ENCODE measurements around the gene TCEAL3.

TCEAL3 gene

DNA sequence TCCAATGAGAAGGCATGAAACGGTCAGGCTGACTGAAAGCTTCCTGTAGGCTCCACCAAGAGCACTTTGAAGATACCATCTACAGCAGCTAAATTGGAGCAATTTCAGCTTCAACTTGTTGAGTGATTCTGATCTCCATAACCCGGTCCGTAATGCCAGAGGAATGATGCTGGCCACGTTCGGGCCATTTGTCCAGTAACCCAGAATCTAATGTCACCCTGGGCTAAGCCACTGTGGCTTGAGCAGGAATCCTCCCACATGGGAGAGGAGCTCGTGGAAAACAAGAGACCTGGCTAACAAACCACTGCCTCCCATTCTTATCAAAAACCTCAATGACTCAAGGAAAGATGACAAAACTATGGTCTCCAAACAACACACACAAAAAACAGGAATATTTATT lies 36.6 kb upstream of the TCEAL3 start:
- no peaks in the 10 kb centered on the region for H3K27me3 ChIP-seq (ENCODE audit: insufficient read depth, low read length, poor library complexity)
- no peak overlapping the region for H3K4me3 ChIP-seq (ENCODE audit: low read length)
- H3K27ac ChIP-seq (ENCODE audit: low read depth, low read length): no peak overlapping the region
- no peak overlapping the region for H4K8ac ChIP-seq (ENCODE audit: low read depth, low read length)
- H3K9ac ChIP-seq (ENCODE audit: low read length): no peak overlapping the region
- no peak overlapping the region for H3K4ac ChIP-seq (ENCODE audit: low read depth, low read length)
- H2BK15ac ChIP-seq (replicated peaks; ENCODE audit: low read depth): no peak overlapping the region
- no peak overlapping the region for H3K18ac ChIP-seq (ENCODE audit: low read length)
- no peak overlapping the region for H3K23ac ChIP-seq (ENCODE audit: low read length)
- no peaks in the 10 kb centered on the region for H3K36me3 ChIP-seq (ENCODE audit: control insufficient read depth, insufficient read depth, low read length)
- no peak overlapping the region for H2BK5ac ChIP-seq (ENCODE audit: low read length)
- no peak overlapping the region for H2BK120ac ChIP-seq (ENCODE audit: low read depth, low read length)
- no peak overlapping the region for H4K5ac ChIP-seq (ENCODE audit: low read length)
- no CpG with 5 or more reads among the region's 6 CpGs for WGBS (ENCODE audit: extremely low coverage, insufficient coverage, low lambda C conversion rate)
- H3K79me2 ChIP-seq (ENCODE audit: control insufficient read depth, insufficient read depth, low read length): no peaks in the 10 kb centered on the region
- H2AK5ac ChIP-seq (ENCODE audit: low read length): no peak overlapping the region
- no peak for DNase-seq
- H3K4me2 ChIP-seq (ENCODE audit: low read length): no peak overlapping the region
- H3K79me1 ChIP-seq (ENCODE audit: low read length): no peaks in the 10 kb centered on the region
- H3K4me1 ChIP-seq (ENCODE audit: control insufficient read depth, low read depth, low read length): no peaks in the 10 kb centered on the region
- H3K56ac ChIP-seq (ENCODE audit: low read length): no peak overlapping the region

- no peak overlapping the region for H3K23ac ChIP-seq (ENCODE audit: low read length)
- H3K79me1 ChIP-seq (ENCODE audit: low read length): no peaks in the 10 kb centered on the region
- no peak overlapping the region for H3K27ac ChIP-seq (ENCODE audit: low read depth, low read length)
- H3K4me1 ChIP-seq (ENCODE audit: control insufficient read depth, low read depth, low read length): no peaks in the 10 kb centered on the region
- H2BK15ac ChIP-seq (replicated peaks; ENCODE audit: low read depth): no peak overlapping the region
- no peak overlapping the region for H3K9ac ChIP-seq (ENCODE audit: low read length)
- no peak overlapping the region for H3K4ac ChIP-seq (ENCODE audit: low read depth, low read length)
- no peak overlapping the region for H2AK5ac ChIP-seq (ENCODE audit: low read length)
- no peak overlapping the region for H4K8ac ChIP-seq (ENCODE audit: low read depth, low read length)
- no peak for DNase-seq
- no peaks in the 10 kb centered on the region for H3K36me3 ChIP-seq (ENCODE audit: control insufficient read depth, insufficient read depth, low read length)
- no CpG with 5 or more reads among the region's 4 CpGs for WGBS (ENCODE audit: extremely low coverage, insufficient coverage, low lambda C conversion rate)
- no peak overlapping the region for H3K4me3 ChIP-seq (ENCODE audit: low read length)
- no peak overlapping the region for H4K5ac ChIP-seq (ENCODE audit: low read length)
- no peak overlapping the region for H2BK120ac ChIP-seq (ENCODE audit: low read depth, low read length)
- no peak overlapping the region for H3K56ac ChIP-seq (ENCODE audit: low read length)
- no peak overlapping the region for H3K4me2 ChIP-seq (ENCODE audit: low read length)
- no peaks in the 10 kb centered on the region for H3K27me3 ChIP-seq (ENCODE audit: insufficient read depth, low read length, poor library complexity)
- H3K18ac ChIP-seq (ENCODE audit: low read length): no peak overlapping the region
- no peaks in the 10 kb centered on the region for H3K79me2 ChIP-seq (ENCODE audit: control insufficient read depth, insufficient read depth, low read length)
- H2BK5ac ChIP-seq (ENCODE audit: low read length): no peak overlapping the region
These were observed 36.0 kb upstream of the TCEAL3 start for GRCh38 chrX:103571726-103572125.

GRCh38 chrX:103573202-103573601 lies 34.6 kb upstream of the TCEAL3 start:
- no peaks in the 10 kb centered on the region for H3K79me1 ChIP-seq (ENCODE audit: low read length)
- DNase-seq: no peak
- H3K4me2 ChIP-seq (ENCODE audit: low read length): no peak overlapping the region
- H2AK5ac ChIP-seq (ENCODE audit: low read length): no peak overlapping the region
- no peak overlapping the region for H3K9ac ChIP-seq (ENCODE audit: low read length)
- H2BK15ac ChIP-seq (replicated peaks; ENCODE audit: low read depth): no peak overlapping the region
- H3K56ac ChIP-seq (ENCODE audit: low read length): no peak overlapping the region
- no peak overlapping the region for H2BK5ac ChIP-seq (ENCODE audit: low read length)
- H2BK120ac ChIP-seq (ENCODE audit: low read depth, low read length): no peak overlapping the region
- no peaks in the 10 kb centered on the region for H3K4me1 ChIP-seq (ENCODE audit: control insufficient read depth, low read depth, low read length)
- H4K8ac ChIP-seq (ENCODE audit: low read depth, low read length): no peak overlapping the region
- no peaks in the 10 kb centered on the region for H3K79me2 ChIP-seq (ENCODE audit: control insufficient read depth, insufficient read depth, low read length)
- H4K5ac ChIP-seq (ENCODE audit: low read length): no peak overlapping the region
- no peak overlapping the region for H3K18ac ChIP-seq (ENCODE audit: low read length)
- H3K4me3 ChIP-seq (ENCODE audit: low read length): no peak overlapping the region
- H3K27ac ChIP-seq (ENCODE audit: low read depth, low read length): no peak overlapping the region
- H3K27me3 ChIP-seq (ENCODE audit: insufficient read depth, low read length, poor library complexity): no peaks in the 10 kb centered on the region
- no peak overlapping the region for H3K4ac ChIP-seq (ENCODE audit: low read depth, low read length)
- H3K23ac ChIP-seq (ENCODE audit: low read length): no peak overlapping the region
- no peaks in the 10 kb centered on the region for H3K36me3 ChIP-seq (ENCODE audit: control insufficient read depth, insufficient read depth, low read length)
- no CpG with 5 or more reads among the region's 1 CpG for WGBS (ENCODE audit: extremely low coverage, insufficient coverage, low lambda C conversion rate)

DNA sequence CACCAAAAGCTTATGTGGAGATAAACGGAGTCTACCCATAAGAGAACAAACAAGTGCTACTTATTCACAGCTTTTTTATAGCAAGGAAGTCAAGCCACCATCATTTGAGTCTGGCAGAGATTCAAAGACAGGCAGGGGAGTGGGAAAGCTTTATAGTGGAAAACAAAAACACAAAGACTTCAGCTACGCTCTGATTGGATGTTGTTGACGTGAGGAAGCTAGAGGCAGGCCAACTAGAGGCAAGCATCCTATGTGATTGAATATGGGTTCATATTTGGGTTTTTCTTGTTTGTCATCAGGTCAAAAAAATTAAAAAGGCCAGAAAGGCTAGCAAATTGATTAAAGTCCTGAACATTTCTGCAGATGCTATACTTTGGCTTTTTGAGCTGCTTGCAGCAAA lies 23.2 kb upstream of the TCEAL3 start:
- H3K18ac ChIP-seq (ENCODE audit: low read length): no peak overlapping the region
- no peak overlapping the region for H3K23ac ChIP-seq (ENCODE audit: low read length)
- no peak overlapping the region for H3K4me2 ChIP-seq (ENCODE audit: low read length)
- no peak overlapping the region for H2BK15ac ChIP-seq (replicated peaks; ENCODE audit: low read depth)
- H3K4me3 ChIP-seq (ENCODE audit: low read length): no peak overlapping the region
- no peaks in the 10 kb centered on the region for H3K36me3 ChIP-seq (ENCODE audit: control insufficient read depth, insufficient read depth, low read length)
- H2BK120ac ChIP-seq (ENCODE audit: low read depth, low read length): no peak overlapping the region
- H3K4me1 ChIP-seq (ENCODE audit: control insufficient read depth, low read depth, low read length): no peaks in the 10 kb centered on the region
- WGBS (ENCODE audit: extremely low coverage, insufficient coverage, low lambda C conversion rate): no CpG with 5 or more reads among the region's 3 CpGs
- H3K56ac ChIP-seq (ENCODE audit: low read length): no peak overlapping the region
- no peak overlapping the region for H2AK5ac ChIP-seq (ENCODE audit: low read length)
- no peak overlapping the region for H4K8ac ChIP-seq (ENCODE audit: low read depth, low read length)
- DNase-seq: no peak
- H2BK5ac ChIP-seq (ENCODE audit: low read length): no peak overlapping the region
- no peak overlapping the region for H4K5ac ChIP-seq (ENCODE audit: low read length)
- no peaks in the 10 kb centered on the region for H3K79me2 ChIP-seq (ENCODE audit: control insufficient read depth, insufficient read depth, low read length)
- no peak overlapping the region for H3K9ac ChIP-seq (ENCODE audit: low read length)
- no peak overlapping the region for H3K27ac ChIP-seq (ENCODE audit: low read depth, low read length)
- no peaks in the 10 kb centered on the region for H3K27me3 ChIP-seq (ENCODE audit: insufficient read depth, low read length, poor library complexity)
- no peaks in the 10 kb centered on the region for H3K79me1 ChIP-seq (ENCODE audit: low read length)
- no peak overlapping the region for H3K4ac ChIP-seq (ENCODE audit: low read depth, low read length)

DNA sequence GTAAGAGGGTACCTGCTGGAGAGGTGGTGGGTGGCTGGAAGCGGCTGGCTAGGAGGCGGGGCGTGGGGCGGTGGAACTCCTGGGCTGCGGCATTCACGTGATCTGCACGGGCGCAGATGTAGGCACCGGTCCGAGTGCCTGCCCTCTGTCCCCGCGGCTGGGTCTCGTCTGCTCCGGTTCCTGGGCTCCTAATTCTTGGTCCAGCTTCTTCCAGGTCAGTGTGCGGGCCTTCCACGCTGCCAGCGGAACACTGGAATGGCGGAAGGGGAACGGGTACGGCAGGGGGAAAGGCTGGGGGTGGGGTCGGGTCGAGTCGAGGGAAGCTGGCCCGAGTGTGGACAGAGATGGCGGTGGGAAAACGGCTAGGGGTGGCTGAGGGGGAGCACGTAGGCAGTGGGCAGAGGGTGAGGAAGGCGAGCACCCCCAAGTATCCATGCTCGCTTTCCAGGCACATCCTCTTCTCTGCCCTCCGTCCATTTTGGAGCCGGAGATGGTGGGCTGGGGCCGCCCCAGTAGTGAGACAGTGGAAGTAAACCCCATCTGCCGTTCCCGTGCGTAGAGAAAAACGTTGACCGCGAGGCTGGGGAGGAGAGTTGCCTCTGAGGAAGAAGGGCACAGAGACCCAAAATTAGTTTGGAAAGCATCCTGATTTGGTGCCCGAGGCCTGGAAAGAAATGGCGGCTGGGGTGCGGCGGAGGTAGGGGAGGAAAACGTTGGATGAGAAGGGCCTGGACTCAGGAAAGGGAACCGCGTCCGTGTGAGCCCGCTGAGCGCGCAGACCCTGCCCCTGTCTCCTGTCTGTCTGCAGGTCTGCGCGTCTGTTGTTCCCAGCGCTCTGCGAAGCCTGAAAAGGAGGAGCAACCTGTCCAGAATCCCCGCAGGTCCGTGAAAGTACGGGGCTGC lies 22.1 kb upstream of the TCEAL3 start, which contains the start of gene TCEAL4:
TCEAL4 (plus strand) TSS at position 105 of the 903 bp plus-strand sequence. CDS start 1,161 bp downstream, outside the sequence.
- H2BK15ac ChIP-seq (replicated peaks; ENCODE audit: low read depth): no peak within 1 kb of the TSS
- no peak within 1 kb of the TSS for H3K27ac ChIP-seq (ENCODE audit: low read depth, low read length)

More for the DNA sequence above, 22.1 kb upstream of the TCEAL3 start, which contains the start of gene TCEAL4:
- no peak within 1 kb of the TSS for H3K4ac ChIP-seq (ENCODE audit: low read depth, low read length)
- no peak within 1 kb of the TSS for H2AK5ac ChIP-seq (ENCODE audit: low read length)
- peak; percentile 40 for DNase-seq
- peak within 1 kb of the TSS; percentile 67 for H3K4me3 ChIP-seq (ENCODE audit: low read length)
- no peaks in the 10 kb centered on the region for H3K4me1 ChIP-seq (ENCODE audit: control insufficient read depth, low read depth, low read length)
- no peaks in the 10 kb centered on the region for H3K36me3 ChIP-seq (ENCODE audit: control insufficient read depth, insufficient read depth, low read length)
- H2BK120ac ChIP-seq (ENCODE audit: low read depth, low read length): no peak within 1 kb of the TSS
- H4K8ac ChIP-seq (ENCODE audit: low read depth, low read length): peak within 1 kb of the TSS; percentile 65
- WGBS (ENCODE audit: extremely low coverage, insufficient coverage, low lambda C conversion rate): no CpG with 5 or more reads among the region's 56 CpGs
- H2BK5ac ChIP-seq (ENCODE audit: low read length): no peak within 1 kb of the TSS
- no peaks in the 10 kb centered on the region for H3K79me2 ChIP-seq (ENCODE audit: control insufficient read depth, insufficient read depth, low read length)
- H3K27me3 ChIP-seq (ENCODE audit: insufficient read depth, low read length, poor library complexity): no peaks in the 10 kb centered on the region
- H3K4me2 ChIP-seq (ENCODE audit: low read length): peak within 1 kb of the TSS; percentile 29
- no peaks in the 10 kb centered on the region for H3K79me1 ChIP-seq (ENCODE audit: low read length)
- H3K23ac ChIP-seq (ENCODE audit: low read length): no peak within 1 kb of the TSS
- H3K9ac ChIP-seq (ENCODE audit: low read length): peak within 1 kb of the TSS; percentile 86
- H4K5ac ChIP-seq (ENCODE audit: low read length): no peak within 1 kb of the TSS
- peak within 1 kb of the TSS; percentile 95 for H3K18ac ChIP-seq (ENCODE audit: low read length)
- peak within 1 kb of the TSS; percentile 89 for H3K56ac ChIP-seq (ENCODE audit: low read length)

Data from mesendoderm (in vitro differentiated cells).